Measurements from ENCODE around the gene GLS. TPM values are rescaled to one million over a fixed set of nuclear protein-coding genes. Genes with fewer than 3 reads are reported as not detected.

Gene GLS
- total RNA-seq, 1 experiment from 2014 or later, result 97.4 TPM

DNA sequence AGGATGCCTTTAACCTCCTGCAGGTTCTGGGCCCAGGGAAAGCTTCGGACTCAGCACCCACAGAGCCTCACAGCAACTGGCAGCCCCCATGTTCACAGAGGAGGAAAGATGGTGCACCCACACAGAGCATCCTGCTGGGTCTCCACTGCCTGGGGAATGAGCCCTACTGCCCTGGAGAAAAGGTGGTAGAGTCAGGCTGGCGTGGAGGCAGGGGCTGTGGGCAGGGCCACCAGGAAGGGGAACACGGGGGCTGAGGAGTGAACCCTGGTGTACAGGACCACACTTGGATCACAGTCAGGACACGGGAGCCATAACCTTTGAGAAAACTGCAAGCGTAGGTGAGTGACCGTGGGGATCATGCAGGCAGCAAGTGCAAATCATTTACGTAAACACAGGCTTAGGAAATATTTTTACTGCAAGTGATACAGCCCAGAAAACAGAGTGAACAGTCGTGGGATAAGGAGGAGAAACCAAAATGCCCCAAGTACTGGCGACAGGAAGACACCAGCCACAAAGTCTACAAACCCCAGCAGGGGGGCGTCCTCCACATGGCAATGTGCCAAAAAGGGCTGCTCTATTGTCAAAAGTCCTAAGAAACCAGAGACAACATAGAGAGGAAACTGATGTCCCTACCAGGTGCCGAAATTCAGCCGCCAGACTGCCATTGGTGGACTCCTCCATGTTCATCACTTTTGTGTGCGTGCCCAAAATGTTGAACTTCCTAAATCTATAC, 105.8 kb downstream of the GLS start:
- ATAC-seq (no peak), DNase-seq (ENCODE audit: low read depth, low spot score) (no peak)
- Histone ChIP-seq H3K9ac (ENCODE audit: low read length) (no peak overlapping the region), H3K4me1 (ENCODE audit: control insufficient read depth in 1 of 2, insufficient read depth in 2 of 2, low read length in 2 of 2) (no peaks in the 10 kb centered on the region), H3K9me3 (ENCODE audit: control insufficient read depth in 1 of 2, insufficient read depth in 1 of 2, low read depth in 1 of 2, low read length in 2 of 2) (no peaks in the 10 kb centered on the region), H3K27ac (ENCODE audit: low read depth, low read length) (no peak overlapping the region), H3K4me2 (ENCODE audit: low read length) (no peak overlapping the region), H3K79me2 (ENCODE audit: insufficient read depth, low read length) (no peaks in the 10 kb centered on the region), H2AFZ (ENCODE audit: low read depth, low read length, poor library complexity, severe bottlenecking) (no peak overlapping the region), H3K27me3 (ENCODE audit: insufficient read depth, low read length) (no peaks in the 10 kb centered on the region), H3K4me3 (replicated peaks in 1 of 2; ENCODE audit: low read depth in 1 of 2, low read length in 2 of 2) (no peak overlapping the region), H4K20me1 (ENCODE audit: insufficient read depth) (no peaks in the 10 kb centered on the region), H3K9me2 (ENCODE audit: insufficient read depth) (no peaks in the 10 kb centered on the region), H3K36me3 (ENCODE audit: control insufficient read depth in 1 of 2, insufficient read depth in 2 of 2, low read length in 2 of 2) (peaks cover 71 to 76% of the 10 kb centered on the region in 2 experiments)
- ChIA-PET RAD21 (ENCODE audit: low non-redundant PET in 1 of 2, low total read pairs in 2 of 2, uncharacterized antibody in 2 of 2, unreplicated experiment in 2 of 2) (no interaction called here), POLR2A (no interaction called here), CTCF (no interaction called here)
- no peak for TF ChIP-seq EGR1 (IDR thresholded peaks at IDR 0.05; ENCODE audit: low read depth)
- no peak for TF ChIP-seq ELF1 (IDR thresholded peaks at IDR 0.05; ENCODE audit: borderline replicate concordance, low read depth)
- no peak for TF ChIP-seq SP1 (IDR thresholded peaks at IDR 0.05; ENCODE audit: low read depth)
- no peak for TF ChIP-seq RAD21 (IDR thresholded peaks at IDR 0.05; ENCODE audit: low read depth)
- TF ChIP-seq REST (IDR thresholded peaks at IDR 0.05; ENCODE audit: low read depth), result no peak
- TF ChIP-seq CEBPB (IDR thresholded peaks at IDR 0.05; ENCODE audit: low read depth), result no peak
- TF ChIP-seq ATF3 (IDR thresholded peaks at IDR 0.05), result no peak
- TF ChIP-seq ZFX (IDR thresholded peaks at IDR 0.05), result no peak
- no peak for TF ChIP-seq ZNF274 (IDR thresholded peaks at IDR 0.05; ENCODE audit: low read depth, low read length)
- no peak for TF ChIP-seq SRF (IDR thresholded peaks at IDR 0.05; ENCODE audit: low read depth)
- TF ChIP-seq, protein P1, sequence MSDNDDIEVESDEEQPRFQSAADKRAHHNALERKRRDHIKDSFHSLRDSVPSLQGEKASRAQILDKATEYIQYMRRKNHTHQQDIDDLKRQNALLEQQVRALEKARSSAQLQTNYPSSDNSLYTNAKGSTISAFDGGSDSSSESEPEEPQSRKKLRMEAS (IDR thresholded peaks at IDR 0.05), result no peak
- no peak for TF ChIP-seq EZH2 (IDR thresholded peaks at IDR 0.05)
- no peak for TF ChIP-seq JUND (IDR thresholded peaks at IDR 0.05)
- TF ChIP-seq, protein P2, sequence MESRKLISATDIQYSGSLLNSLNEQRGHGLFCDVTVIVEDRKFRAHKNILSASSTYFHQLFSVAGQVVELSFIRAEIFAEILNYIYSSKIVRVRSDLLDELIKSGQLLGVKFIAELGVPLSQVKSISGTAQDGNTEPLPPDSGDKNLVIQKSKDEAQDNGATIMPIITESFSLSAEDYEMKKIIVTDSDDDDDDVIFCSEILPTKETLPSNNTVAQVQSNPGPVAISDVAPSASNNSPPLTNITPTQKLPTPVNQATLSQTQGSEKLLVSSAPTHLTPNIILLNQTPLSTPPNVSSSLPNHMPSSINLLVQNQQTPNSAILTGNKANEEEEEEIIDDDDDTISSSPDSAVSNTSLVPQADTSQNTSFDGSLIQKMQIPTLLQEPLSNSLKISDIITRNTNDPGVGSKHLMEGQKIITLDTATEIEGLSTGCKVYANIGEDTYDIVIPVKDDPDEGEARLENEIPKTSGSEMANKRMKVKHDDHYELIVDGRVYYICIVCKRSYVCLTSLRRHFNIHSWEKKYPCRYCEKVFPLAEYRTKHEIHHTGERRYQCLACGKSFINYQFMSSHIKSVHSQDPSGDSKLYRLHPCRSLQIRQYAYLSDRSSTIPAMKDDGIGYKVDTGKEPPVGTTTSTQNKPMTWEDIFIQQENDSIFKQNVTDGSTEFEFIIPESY (IDR thresholded peaks at IDR 0.05; ENCODE audit: extremely low read depth, insufficient replicate concordance, low read length), result no peak
- TF ChIP-seq EZH2phosphoT487 (IDR thresholded peaks at IDR 0.05; ENCODE audit: borderline replicate concordance), result no peak
- no peak for TF ChIP-seq CBX3 (IDR thresholded peaks at IDR 0.05; ENCODE audit: low read depth)
- no peak for TF ChIP-seq TCF7L2 (IDR thresholded peaks at IDR 0.05; ENCODE audit: borderline replicate concordance, extremely low read depth, insufficient read depth, insufficient read length)
- no TSS peak for BruUV-seq (replicated peaks)
- intact Hi-C loops (cut with micrococcal nuclease), result no loop called here

All from HCT116 (cell line).